Lower leg skin (tissue), 3 donors: ENCODE results near the gene STXBP6.

Experiments used
- CTCF ChIP-seq, 3 donors: fragments of 450-650 bp; IDR thresholded peaks; one replicate each; pipeline ENCODE4 v1.5.1; 2016; ENCODE audit warnings: antibody characterized with exemption in 3 of 3, mild to moderate bottlenecking in 3 of 3, moderate library complexity in 2 of 3
- POLR2A ChIP-seq, 2 donors: fragments of 450-650 bp; IDR thresholded peaks; one replicate each; pipeline ENCODE4 v1.6.1; 2016 to 2017; ENCODE audit warnings: antibody characterized with exemption in 2 of 2, mild to moderate bottlenecking in 1 of 2, moderate library complexity in 1 of 2

GRCh38 chr14:25006031-25006430, 43.9 kb downstream of the STXBP6 start:
- TF ChIP-seq CTCF (IDR thresholded peaks at IDR 0.05): no peak
- no peak for TF ChIP-seq POLR2A (IDR thresholded peaks at IDR 0.05)
